Heart left ventricle (tissue), 16 donors: ENCODE measurements around the gene RHOV. TPM values are rescaled to one million over a fixed set of nuclear protein-coding genes. Genes with fewer than 3 reads are reported as not detected.

Experiments
- ATAC-seq, 4 donors: fragments of 200-7000 bp; cut with Tn5 transposase; one replicate each; pipeline ENCODE4 v1.9.1; 2020 to 2022; ENCODE audit warnings: moderate library complexity in 4 of 4, mild to moderate bottlenecking in 3 of 4, moderate number of reproducible peaks in 1 of 4
- DNase-seq, 5 donors: peaks; one replicate each; pipeline ENCODE4 v3.0.0-alpha.2; 2020
- H3K27ac ChIP-seq, 12 donors: fragments of 200-600 bp; sonication (generic) in 4 of 12; one replicate each; pipeline versions ENCODE4 v1.5.0 to v1.8.0; 2016 to 2022; ENCODE audit warnings: mild to moderate bottlenecking in 2 of 12
- H3K27me3 ChIP-seq, 9 donors: fragments of 200-600 bp; sonication (generic) in 2 of 9; one replicate each; pipeline versions ENCODE4 v1.5.1 to v1.8.0; 2016 to 2022; ENCODE audit warnings: mild to moderate bottlenecking in 3 of 9
- H3K36me3 ChIP-seq, 9 donors: fragments of 200-600 bp; sonication (generic) in 2 of 9; one replicate each; pipeline versions ENCODE4 v1.5.0 to v1.8.0; 2018 to 2022; ENCODE audit warnings: mild to moderate bottlenecking in 2 of 9
- H3K4me1 ChIP-seq, 12 donors: fragments of 200-600 bp; sonication (generic) in 4 of 12; one replicate each; pipeline versions ENCODE4 v1.5.0 to v1.8.0; 2016 to 2022; ENCODE audit warnings: mild to moderate bottlenecking in 3 of 12
- H3K4me3 ChIP-seq, 12 donors: fragments of 200-600 bp; sonication (generic) in 4 of 12; one replicate each; pipeline versions ENCODE4 v1.5.0 to v1.8.0; 2017 to 2022; ENCODE audit warnings: mild to moderate bottlenecking in 9 of 12, moderate library complexity in 4 of 12
- H3K9me3 ChIP-seq, 12 donors: fragments of 200-600 bp; sonication (generic) in 4 of 12; one replicate each; pipeline versions ENCODE4 v1.5.0 to v1.8.0; 2016 to 2022; ENCODE audit warnings: mild to moderate bottlenecking in 1 of 12
- POLR2A ChIP-seq, 2 donors: fragments of 450-650 bp; IDR thresholded peaks; one replicate each; pipeline ENCODE4 v1.6.1; 2017; ENCODE audit warnings: antibody characterized with exemption in 2 of 2, mild to moderate bottlenecking in 2 of 2, moderate library complexity in 2 of 2
- WGBS, 4 donors: extraction: QIAGEN DNeasy Blood & Tissue Kit in 2 of 4; methylation state at CpG; one replicate each; pipeline versions ENCODE4 v1.1.5 to v1.1.7; 2013 to 2018; 5-methylcytosine and 5-hydroxymethylcytosine counted together
- intact Hi-C, 10 donors: fragments of 100-400 bp; cut with DNase I; formaldehyde crosslinking; loops; one replicate each; pipeline versions ENCODE4 v1.11.1 to v1.14.2; 2022
- polyA plus RNA-seq, 2 donors: library from polyadenylated mRNA; stranded (reverse); fragments of 200-250 nt; gene quantifications; one replicate each; pipeline ENCODE4 v1.2.3, GENCODE V29; 2013
- total RNA-seq, 9 donors: library from RNA; depleted of rRNA in 2 of 9; stranded (reverse); fragments of >200 nt in 2 of 9; fragmentation: NEBNext Ultra II Directional in 3 of 9; extraction: Animal tissue kit (Norgen Biotek cat#: 25700) in 3 of 9; gene quantifications; one replicate each; pipeline versions ENCODE4 v1.1.0 to v1.2.4, GENCODE V29; 2016 to 2023
- TF ChIP-seq, protein P1 (sequence below), 12 donors: fragments of 200-600 bp; sonication (generic) in 4 of 12; IDR thresholded peaks; one replicate each; pipeline versions ENCODE4 v1.5.0 to v1.8.0; 2018 to 2022; ENCODE audit warnings: antibody characterized with exemption in 12 of 12, mild to moderate bottlenecking in 5 of 12
- donor health status: ischemic (EF 13 %, LVEDD 7.1; RV severe dilation, severe dysfunction).
- donor health status: healthy with polysubstance abuse.
- donor health status: DM: no; HTN: yes; CAD: no.
- donor health status: DM: no; HTN: no; CAD: no.
- donor health status: ischemic (EF 25% LVEDD 6.9; RV normal size, moderate dysfunction).
- donor health status: ischemic (EF 25% LVEDD 5.7; RV mildly dilated, moderate dysfunction).
- donor health status: healthy.
- donor health status: DM: yes; HTN: yes; CAD: no.
- donor health status: ischemic (EF 35%, LVEDD 5.7; RV mildly dilated, moderate dysfunction).
- donor health status: nonischemic (EF 11% LVEDD 7.7; RV severe dilation, severe dysfunction).
- donor health status: DM: yes; HTN: yes; CAD: no.
- donor health status: PGD.
- donor health status: ischemic (EF 29% LVEDD 5.4; RV normal size, mild dysfunction).
- donor health status: nonischemic (EF 23%, LVEDD 6.1; RV moderate dilation, normal function).

RHOV gene
- total and polyA plus RNA-seq, 11 donors: not detected

DNA sequence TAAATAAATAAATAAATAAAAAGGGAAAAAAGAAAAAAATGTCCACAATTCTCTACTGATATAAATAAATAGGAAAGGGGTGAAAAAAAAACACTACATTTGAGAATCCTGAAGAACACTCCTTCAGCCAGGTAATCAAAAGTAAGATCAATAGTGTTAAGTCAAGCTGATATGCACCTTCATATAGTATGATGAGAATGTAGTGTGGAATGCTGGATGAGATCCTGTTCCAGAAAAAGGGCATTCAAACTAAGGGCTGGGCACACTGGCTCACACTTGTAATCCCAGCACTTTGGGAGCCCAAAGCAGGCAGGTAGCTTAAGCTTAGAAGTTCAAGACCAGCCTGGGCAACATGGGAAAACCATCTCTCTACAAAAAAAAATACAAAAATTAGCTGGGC, 15.1 kb upstream of the RHOV start:
- peaks cover 0 to 9% (median 6%) of the 10 kb centered on the region in 12 donors for H3K4me1 ChIP-seq
- DNase-seq: no peak
- ATAC-seq: no peak
- intact Hi-C loops: no loop called here
- H3K4me3 ChIP-seq: no peak overlapping the region
- H3K27ac ChIP-seq: no peak overlapping the region
- TF ChIP-seq, protein P1, sequence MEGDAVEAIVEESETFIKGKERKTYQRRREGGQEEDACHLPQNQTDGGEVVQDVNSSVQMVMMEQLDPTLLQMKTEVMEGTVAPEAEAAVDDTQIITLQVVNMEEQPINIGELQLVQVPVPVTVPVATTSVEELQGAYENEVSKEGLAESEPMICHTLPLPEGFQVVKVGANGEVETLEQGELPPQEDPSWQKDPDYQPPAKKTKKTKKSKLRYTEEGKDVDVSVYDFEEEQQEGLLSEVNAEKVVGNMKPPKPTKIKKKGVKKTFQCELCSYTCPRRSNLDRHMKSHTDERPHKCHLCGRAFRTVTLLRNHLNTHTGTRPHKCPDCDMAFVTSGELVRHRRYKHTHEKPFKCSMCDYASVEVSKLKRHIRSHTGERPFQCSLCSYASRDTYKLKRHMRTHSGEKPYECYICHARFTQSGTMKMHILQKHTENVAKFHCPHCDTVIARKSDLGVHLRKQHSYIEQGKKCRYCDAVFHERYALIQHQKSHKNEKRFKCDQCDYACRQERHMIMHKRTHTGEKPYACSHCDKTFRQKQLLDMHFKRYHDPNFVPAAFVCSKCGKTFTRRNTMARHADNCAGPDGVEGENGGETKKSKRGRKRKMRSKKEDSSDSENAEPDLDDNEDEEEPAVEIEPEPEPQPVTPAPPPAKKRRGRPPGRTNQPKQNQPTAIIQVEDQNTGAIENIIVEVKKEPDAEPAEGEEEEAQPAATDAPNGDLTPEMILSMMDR (IDR thresholded peaks at IDR 0.05): no peak
- no peak for TF ChIP-seq POLR2A (IDR thresholded peaks at IDR 0.05)
- no peaks in the 10 kb centered on the region for H3K9me3 ChIP-seq
- H3K27me3 ChIP-seq: no peaks in the 10 kb centered on the region
- H3K36me3 ChIP-seq: no peaks in the 10 kb centered on the region

DNA sequence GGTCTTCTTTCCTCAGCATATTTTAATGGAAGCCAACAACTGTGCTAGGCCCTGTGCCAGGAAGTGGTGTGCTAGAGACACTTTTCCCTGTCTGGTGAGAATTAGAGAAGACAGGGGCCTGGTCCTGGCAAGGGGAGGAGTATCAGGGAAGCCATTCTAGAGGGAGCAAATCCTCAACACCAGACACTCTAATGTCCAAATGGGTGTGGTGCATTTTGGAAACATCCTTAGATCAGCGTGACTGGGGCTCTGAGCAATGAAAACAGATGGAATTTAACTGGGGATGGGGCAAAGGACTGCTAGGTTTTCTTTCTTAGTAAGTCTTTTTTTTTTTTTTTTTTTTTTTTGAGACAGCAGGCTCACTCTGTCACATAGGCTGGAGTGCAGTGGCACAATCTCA, 12.6 kb upstream of the RHOV start:
- ATAC-seq (no peak), DNase-seq (no peak)
- 62 to 76% (median 63%) methylated on average over 1 of the region's 1 CpG for WGBS, 4 donors
- no peak overlapping the region for H3K4me3 ChIP-seq
- H3K36me3 ChIP-seq: no peaks in the 10 kb centered on the region
- no peaks in the 10 kb centered on the region for H3K4me1 ChIP-seq
- intact Hi-C loops: no loop called here
- no peak overlapping the region for H3K27ac ChIP-seq
- peaks cover 0 to 7% (median 0%) of the 10 kb centered on the region in 12 donors for H3K9me3 ChIP-seq
- TF ChIP-seq, protein P1 (IDR thresholded peaks at IDR 0.05): no peak
- no peak for TF ChIP-seq POLR2A (IDR thresholded peaks at IDR 0.05)
- H3K27me3 ChIP-seq: no peaks in the 10 kb centered on the region

DNA sequence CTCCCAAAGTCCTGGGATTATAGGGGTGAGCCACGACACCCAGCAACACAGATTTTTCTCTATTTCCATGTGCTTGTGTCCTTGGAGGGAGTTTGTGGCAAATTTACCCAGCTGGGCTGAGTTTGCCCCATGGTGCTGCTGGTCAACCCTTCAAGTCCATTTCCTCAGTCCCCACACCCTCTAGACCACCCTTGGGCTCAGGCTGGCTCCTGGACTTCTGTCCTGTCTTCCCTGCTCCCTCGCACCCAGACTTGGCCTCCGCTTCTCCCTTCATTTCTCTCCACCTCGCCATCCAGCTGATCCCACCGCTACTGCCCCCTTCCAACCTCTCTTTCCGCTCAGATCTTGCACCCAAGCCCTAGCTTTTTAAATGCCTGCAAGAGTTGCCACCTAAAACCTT, 7.3 kb upstream of the RHOV start:
- intact Hi-C loops: no loop called here
- H3K27me3 ChIP-seq: no peaks in the 10 kb centered on the region
- no peak for TF ChIP-seq POLR2A (IDR thresholded peaks at IDR 0.05)
- TF ChIP-seq, protein P1 (IDR thresholded peaks at IDR 0.05): no peak
- WGBS, 4 donors: 91 to 96% (median 94%) methylated on average over 6 of the region's 6 CpGs
- no peak overlapping the region for H3K27ac ChIP-seq
- no peaks in the 10 kb centered on the region for H3K36me3 ChIP-seq
- no peak for DNase-seq
- H3K9me3 ChIP-seq: peaks cover 0 to 7% (median 0%) of the 10 kb centered on the region in 12 donors
- no peak for ATAC-seq
- no peaks in the 10 kb centered on the region for H3K4me1 ChIP-seq
- H3K4me3 ChIP-seq: no peak overlapping the region

DNA sequence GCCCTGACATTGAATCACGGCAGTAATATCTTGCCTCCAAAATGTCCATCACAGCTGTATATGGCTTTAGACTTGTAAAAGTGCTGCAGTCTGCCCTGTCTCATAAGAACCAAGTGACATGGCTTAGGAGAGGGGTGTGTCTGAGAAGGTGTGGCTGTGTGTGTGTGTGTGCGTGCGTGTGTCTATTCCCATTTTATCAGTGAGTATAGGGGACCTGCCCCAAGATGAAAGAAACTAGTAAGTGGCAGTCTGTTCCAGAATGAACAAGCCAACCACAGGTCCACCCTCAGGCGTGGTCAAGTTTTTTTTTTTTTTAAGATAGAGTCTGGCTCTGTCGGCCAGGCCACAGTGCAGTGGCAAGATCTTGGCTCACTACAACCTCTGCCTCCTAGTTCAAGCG, 5.6 kb upstream of the RHOV start:
- DNase-seq (no peak), ATAC-seq (no peak)
- intact Hi-C loops: no loop called here
- no peak for TF ChIP-seq POLR2A (IDR thresholded peaks at IDR 0.05)
- Histone ChIP-seq H3K27me3 (no peaks in the 10 kb centered on the region), H3K4me3 (no peak overlapping the region), H3K36me3 (no peaks in the 10 kb centered on the region), H3K4me1 (peaks cover 0 to under 1% (median 0%) of the 10 kb centered on the region in 12 donors), H3K27ac (no peak overlapping the region), H3K9me3 (peaks cover 0 to 7% (median 0%) of the 10 kb centered on the region in 12 donors)
- 82 to 88% (median 86%) methylated on average over 6 of the region's 6 CpGs for WGBS, 4 donors

DNA sequence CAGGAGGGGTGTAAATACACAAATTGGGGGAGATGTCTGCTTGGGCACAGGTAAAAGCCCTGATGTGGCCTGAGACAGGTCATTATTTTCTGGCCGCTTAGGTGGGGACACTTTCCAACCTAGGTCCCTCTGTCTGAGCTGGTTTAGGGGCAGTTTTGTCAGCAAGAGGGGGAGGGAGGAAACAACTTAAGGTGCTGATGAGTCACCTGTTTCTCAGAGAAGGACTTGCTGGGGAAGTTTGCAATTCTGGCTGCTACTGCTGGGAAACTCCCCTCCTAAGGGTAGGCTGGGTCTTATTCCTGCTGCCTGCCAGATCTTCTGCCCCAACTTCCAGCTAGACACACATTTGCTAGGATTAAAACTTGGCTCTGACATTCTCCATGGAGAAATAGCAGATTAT, 4.8 kb upstream of the RHOV start:
- Histone ChIP-seq H3K9me3 (peaks cover 0 to 7% (median 0%) of the 10 kb centered on the region in 12 donors), H3K27me3 (peaks cover 0 to 4% (median 0%) of the 10 kb centered on the region in 9 donors), H3K4me3 (no peak overlapping the region), H3K4me1 (peaks cover 0 to 8% (median under 1%) of the 10 kb centered on the region in 12 donors), H3K27ac (no peak overlapping the region), H3K36me3 (no peaks in the 10 kb centered on the region)
- no peak for TF ChIP-seq POLR2A (IDR thresholded peaks at IDR 0.05)
- 89 to 94% (median 92%) methylated on average over 1 of the region's 1 CpG for WGBS, 4 donors
- ATAC-seq: no peak
- intact Hi-C loops: no loop called here
- no peak for DNase-seq
